Midbrain (tissue), 1 donor: ENCODE measurements around the gene TGFBR3L.
"Not testable (repeated sequence)": the region's sequence is repeated elsewhere in the genome, so short reads cannot be mapped to it uniquely, and the experiment has no call there.

Experiments used
- DNase-seq: peaks from one replicate; lab custom pipeline; 2025; lab: John Stamatoyannopoulos, UW

TGFBR3L gene

GRCh38 chr19:7917267-7918061 lies 2.8 kb downstream of the TGFBR3L start:
- DNase-seq, result peak; percentile 11

GRCh38 chr19:7918062-7918614 lies 3.5 kb downstream of the TGFBR3L start:
- not testable (repeated sequence) for DNase-seq

DNA sequence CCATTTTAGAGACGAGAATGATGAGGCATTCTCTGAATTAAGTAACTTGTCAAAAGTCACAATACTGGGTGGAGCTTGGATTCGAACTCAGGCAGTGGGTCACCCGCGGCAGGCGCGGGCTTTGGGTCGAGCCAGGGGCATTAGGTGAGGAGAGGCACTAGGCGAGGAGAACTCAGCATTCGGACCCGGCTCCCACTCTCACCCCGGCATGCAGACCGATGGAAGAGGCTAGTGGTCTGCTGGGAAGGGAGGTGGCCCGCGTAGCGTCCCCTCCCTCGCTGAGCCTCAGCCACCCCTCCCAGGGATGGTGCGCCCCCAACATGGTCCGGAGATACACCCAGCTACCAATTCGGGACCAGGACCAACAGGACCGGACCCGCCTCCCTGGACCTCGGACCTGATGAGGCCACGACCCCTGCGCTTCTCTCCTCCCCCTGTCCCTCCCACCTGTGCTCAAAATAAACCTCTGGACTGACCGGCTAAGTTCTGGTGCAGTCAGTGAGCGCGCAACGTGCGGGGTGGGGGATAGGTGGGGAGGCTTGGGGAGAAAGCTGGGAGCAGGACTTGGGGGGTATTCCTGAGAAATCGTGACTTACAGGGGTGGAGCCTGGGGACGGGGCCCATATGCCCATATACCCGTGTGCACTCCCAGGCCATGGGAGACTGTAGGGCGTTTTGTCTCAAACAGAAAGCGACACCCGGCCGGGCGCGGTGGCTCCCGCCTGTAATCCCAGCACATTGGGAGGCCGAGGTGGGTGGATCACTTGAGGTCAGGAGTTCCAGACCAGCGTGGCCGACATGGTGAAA lies 4.2 kb downstream of the TGFBR3L start:
- no peak for DNase-seq

GRCh38 chr19:7919610-7920518 lies 5.2 kb downstream of the TGFBR3L start, which contains the start of gene SNAPC2:
Gene SNAPC2 (plus strand): TSS chr19:7920338. CDS start chr19:7920367, 29 bp downstream.
- peak; percentile 90 for DNase-seq

- DNase-seq, result peak; percentile 95
Observed at GRCh38 chr19:7920519-7921301, 6.1 kb downstream of the TGFBR3L start.

DNA sequence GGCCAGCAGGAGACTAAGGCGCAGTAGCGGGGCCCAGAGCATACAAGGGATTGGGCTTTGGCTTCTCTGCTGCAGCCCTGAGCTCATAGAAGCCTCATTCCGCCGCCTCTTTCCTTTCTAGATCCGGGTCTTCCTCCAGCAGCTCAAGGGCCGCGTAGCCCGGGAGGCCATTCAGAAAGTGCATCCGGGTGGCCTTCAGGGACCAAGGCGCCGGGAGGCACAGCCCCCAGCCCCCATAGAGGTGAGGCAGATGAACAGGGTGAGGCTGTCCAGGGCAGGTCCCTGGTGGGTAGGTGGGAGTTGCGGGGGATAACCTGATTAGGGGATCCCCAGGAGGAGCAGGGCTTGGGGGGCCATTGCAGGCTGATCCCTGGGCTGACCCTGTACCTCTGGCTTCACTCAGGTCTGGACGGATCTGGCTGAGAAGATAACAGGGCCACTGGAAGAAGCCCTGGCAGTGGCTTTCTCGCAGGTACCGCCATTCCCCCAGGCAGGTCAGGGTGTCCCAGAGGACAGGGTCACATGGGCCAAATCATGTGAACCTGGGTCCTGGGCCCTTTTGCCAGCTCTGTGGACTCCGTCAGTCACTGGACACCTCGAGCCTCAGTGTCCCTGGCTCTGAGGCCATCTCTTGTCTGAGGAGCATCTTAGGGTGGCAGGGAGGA lies 6.8 kb downstream of the TGFBR3L start:
- DNase-seq, result no peak

- no peak for DNase-seq
Observed at GRCh38 chr19:7921967-7922835, 7.6 kb downstream of the TGFBR3L start.

DNA sequence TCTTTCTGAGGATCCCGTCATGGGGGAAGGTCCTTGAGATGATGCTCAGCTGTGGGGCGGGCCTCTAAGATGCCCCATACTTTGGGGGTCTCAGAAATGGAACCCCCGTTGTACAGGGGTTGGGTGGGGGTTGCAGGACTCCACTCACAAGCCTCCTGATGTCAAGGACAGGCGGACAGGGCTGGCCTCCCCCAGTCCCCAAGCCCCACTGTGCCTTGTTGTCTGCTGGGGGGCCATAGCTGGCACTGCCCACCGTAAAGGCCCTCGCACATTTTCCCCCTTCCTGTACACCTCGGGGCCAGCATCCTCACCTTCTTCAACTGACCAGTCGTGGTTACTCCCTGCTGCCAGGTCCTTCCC lies 8.2 kb downstream of the TGFBR3L start:
- no peak for DNase-seq

GRCh38 chr19:7923295-7924191 lies 8.9 kb downstream of the TGFBR3L start:
- no peak for DNase-seq

DNA sequence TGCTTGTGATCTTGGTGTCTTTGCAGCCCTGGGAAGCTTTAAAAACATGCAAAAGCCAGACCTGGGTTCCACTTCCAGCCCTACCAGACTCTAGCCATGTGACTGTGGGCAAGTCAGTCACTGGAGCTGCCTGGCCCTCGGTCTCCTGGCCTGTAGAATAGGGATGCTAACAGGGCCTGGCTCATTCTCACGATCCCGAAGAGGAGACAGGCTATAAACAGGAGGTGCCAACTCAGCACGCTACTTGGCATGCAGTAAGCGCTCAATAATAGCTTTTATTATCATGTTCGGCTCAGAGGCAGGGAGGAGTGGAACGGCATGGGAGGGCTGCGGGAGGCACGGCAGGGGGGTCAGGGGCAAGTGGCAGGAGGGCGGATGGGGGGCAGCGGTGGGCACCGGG lies 9.6 kb downstream of the TGFBR3L start:
- no peak for DNase-seq

DNA sequence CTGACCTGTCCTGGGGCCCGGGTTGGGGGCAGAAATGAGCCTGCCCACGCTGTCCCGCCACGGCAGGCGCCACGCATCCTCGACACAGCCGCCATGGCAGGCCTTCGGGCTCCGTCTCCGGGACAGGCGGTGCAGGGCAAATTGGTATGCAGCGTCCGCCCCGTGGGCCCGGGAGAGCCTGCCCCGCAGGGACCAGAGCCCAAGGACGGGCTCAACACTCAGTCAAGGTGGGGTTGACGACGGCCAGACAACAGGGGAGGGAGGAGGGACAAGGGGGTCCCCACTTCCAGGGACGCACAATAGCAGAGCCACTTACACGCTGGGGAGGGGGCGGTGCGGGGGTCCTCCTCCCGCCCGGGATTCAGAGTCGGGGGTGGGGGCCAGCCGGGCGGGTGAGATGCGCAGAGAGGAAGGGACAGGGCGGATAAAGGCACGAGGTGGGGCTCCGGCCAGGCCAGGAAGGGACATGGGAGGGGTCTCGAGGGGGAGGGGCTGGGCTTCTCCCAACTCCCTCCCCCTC lies 10.1 kb downstream of the TGFBR3L start:
- no peak for DNase-seq

GRCh38 chr19:7925171-7925851 lies 10.7 kb downstream of the TGFBR3L start:
- DNase-seq, result peak; percentile 17

DNA sequence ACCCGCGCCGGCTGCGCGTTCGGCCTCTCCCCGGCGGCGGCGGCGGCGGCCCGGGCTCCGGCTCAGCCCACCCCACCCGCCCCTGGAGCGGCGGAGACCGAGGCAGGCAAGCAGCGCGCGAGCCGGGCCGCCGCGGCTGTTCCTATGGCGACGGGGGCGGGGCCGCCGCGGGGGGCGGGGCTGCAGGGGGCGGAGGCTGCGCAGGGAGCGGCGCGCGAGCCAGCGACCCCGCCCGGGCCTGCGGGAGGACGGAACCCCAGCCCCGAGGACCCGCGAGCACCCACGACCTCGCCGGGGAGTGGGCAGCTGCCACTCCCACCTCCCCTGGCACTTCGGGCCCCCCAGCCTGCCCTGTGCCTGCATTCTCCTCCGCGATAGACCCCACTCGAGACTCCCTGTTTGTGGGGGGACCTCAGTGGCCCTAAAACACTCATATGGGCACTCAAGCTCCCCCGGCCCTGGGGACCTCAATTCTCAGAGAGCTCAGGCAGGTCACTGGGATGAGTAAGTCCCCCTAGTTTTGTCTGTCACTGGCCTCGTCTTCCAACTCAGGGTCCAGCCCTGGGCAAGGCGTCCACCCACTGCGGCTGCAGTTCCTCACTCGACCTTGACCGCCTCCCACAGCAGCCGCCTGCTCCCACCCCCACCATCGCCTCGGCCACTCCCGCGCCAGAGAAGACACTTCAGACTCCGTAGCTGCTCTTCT lies 11.5 kb downstream of the TGFBR3L start, which contains the start of gene CTXN1:
CTXN1 (minus strand) TSS at position 115 of the 706 bp plus-strand sequence. CDS start 597 bp downstream, outside the sequence.
- DNase-seq, result peak; percentile 15

- DNase-seq, result no peak
Observed at GRCh38 chr19:7926727-7927604, 12.3 kb downstream of the TGFBR3L start.

GRCh38 chr19:7927605-7928333 lies 13.1 kb downstream of the TGFBR3L start:
- no peak for DNase-seq
